ENCODE data around the gene MYL4.
"Not testable (repeated sequence)": the region's sequence is repeated elsewhere in the genome, so short reads cannot be mapped to it uniquely, and the experiment has no call there.

The MYL4 gene

GRCh38 chr17:47246120-47246519 lies 37.0 kb downstream of the MYL4 start:
- peak; percentile 34 for DNase-seq

- DNase-seq = no peak
These were observed 41.7 kb downstream of the MYL4 start for GRCh38 chr17:47250855-47251254.

GRCh38 chr17:47251421-47251940 lies 42.3 kb downstream of the MYL4 start:
- DNase-seq = no peak

- no peak for DNase-seq
These were observed 43.1 kb downstream of the MYL4 start for GRCh38 chr17:47252209-47252608.

- no peak for DNase-seq
These were observed 43.8 kb downstream of the MYL4 start for GRCh38 chr17:47252766-47253512.

- DNase-seq = peak; percentile 75
These were observed 44.6 kb downstream of the MYL4 start, which contains the start of gene ITGB3 for GRCh38 chr17:47253541-47254402. Gene ITGB3 (plus strand): TSS chr17:47253827. CDS start chr17:47253862, 35 bp downstream.

GRCh38 chr17:47254403-47254943 lies 45.3 kb downstream of the MYL4 start:
- DNase-seq = no peak

GRCh38 chr17:47257651-47258339 lies 48.6 kb downstream of the MYL4 start:
- no peak for DNase-seq

GRCh38 chr17:47262586-47262985 lies 53.4 kb downstream of the MYL4 start:
- DNase-seq = no peak

GRCh38 chr17:47264166-47264565 lies 55.0 kb downstream of the MYL4 start:
- peak; percentile 44 for DNase-seq

- DNase-seq = no peak
These were observed 56.9 kb downstream of the MYL4 start for GRCh38 chr17:47265983-47266541.

GRCh38 chr17:47266782-47267181 lies 57.6 kb downstream of the MYL4 start:
- no peak for DNase-seq

- no peak for DNase-seq
These were observed 58.2 kb downstream of the MYL4 start for GRCh38 chr17:47267354-47267828.

- DNase-seq = not testable (repeated sequence)
These were observed 59.8 kb downstream of the MYL4 start for GRCh38 chr17:47268964-47269363.

GRCh38 chr17:47269561-47270280 lies 60.6 kb downstream of the MYL4 start:
- not testable (repeated sequence) for DNase-seq

GRCh38 chr17:47270946-47271705 lies 62.0 kb downstream of the MYL4 start:
- DNase-seq = no peak

GRCh38 chr17:47272491-47272890 lies 63.3 kb downstream of the MYL4 start:
- no peak for DNase-seq

GRCh38 chr17:47273245-47273644 lies 64.1 kb downstream of the MYL4 start:
- no peak for DNase-seq
